Gastroesophageal sphincter (tissue), 4 donors: ENCODE measurements around the gene RFT1. TPM values are rescaled to one million over a fixed set of nuclear protein-coding genes. Genes with fewer than 3 reads are reported as not detected.
A peak's percentile ranks its signal among the peaks of the same experiment; 100 is the strongest.

Experiments used
- ATAC-seq: fragments of 150-250 bp; one replicate; pipeline ENCODE4 v1.9.1; 2016; ENCODE audit warnings: mild to moderate bottlenecking, moderate library complexity
- H3K27ac ChIP-seq, 4 donors: fragments of 200-600 bp; sonication (generic) in 3 of 4; 1 replicate in 3 of 4; 2 replicates in 1 of 4; pipeline ENCODE4 v1.5.1; 2016 to 2019
- H3K27me3 ChIP-seq: fragments of 200-600 bp; sonication (generic); one replicate; pipeline ENCODE4 v1.5.1; 2019
- H3K36me3 ChIP-seq, 2 donors: fragments of 200-600 bp; sonication (generic); one replicate each; pipeline ENCODE4 v1.5.1; 2019; ENCODE audit warnings: control low read depth in 1 of 2
- H3K4me1 ChIP-seq, 3 donors: fragments of 200-600 bp; sonication (generic); 1 replicate in 2 of 3; 2 replicates in 1 of 3; pipeline ENCODE4 v1.5.1; 2016 to 2019; ENCODE audit warnings: control low read depth in 2 of 3
- H3K4me3 ChIP-seq, 2 donors: fragments of 200-600 bp; sonication (generic); one replicate each; pipeline ENCODE4 v1.5.1; 2019; ENCODE audit warnings: mild to moderate bottlenecking in 1 of 2, moderate library complexity in 1 of 2
- H3K9me3 ChIP-seq, 3 donors: fragments of 200-600 bp; sonication (generic); one replicate each; pipeline ENCODE4 v1.5.1; 2017 to 2019; ENCODE audit warnings: control low read depth in 2 of 3
- EP300 ChIP-seq: sonication (generic); formaldehyde crosslinking; IDR thresholded peaks from one replicate; pipeline ENCODE4 v1.6.1; 2017; ENCODE audit warnings: antibody characterized with exemption, mild to moderate bottlenecking
- POLR2A ChIP-seq, 2 donors: fragments of 450-650 bp; IDR thresholded peaks; one replicate each; pipeline ENCODE4 v1.6.1; 2017; ENCODE audit warnings: antibody characterized with exemption in 2 of 2, mild to moderate bottlenecking in 2 of 2, moderate library complexity in 1 of 2
- POLR2AphosphoS5 ChIP-seq: sonication (generic); formaldehyde crosslinking; IDR thresholded peaks from one replicate; pipeline ENCODE4 v1.6.1; 2017; ENCODE audit warnings: antibody characterized with exemption
- WGBS, 2 donors: methylation state at CpG; one replicate each; pipeline ENCODE4 v1.1.5; 2018; ENCODE audit warnings: low coverage in 1 of 2; 5-methylcytosine and 5-hydroxymethylcytosine counted together
- total RNA-seq, 4 donors: library from RNA; depleted of rRNA; stranded (reverse); fragments of >200 nt; gene quantifications; one replicate each; pipeline ENCODE4 v1.1.0, GENCODE V29; 2016
- TF ChIP-seq, protein P1 (sequence below), 4 experiments: fragments of 200-600 bp in 2 of 4; fragments of 450-650 bp in 2 of 4; sonication (generic) in 1 of 4; IDR thresholded peaks; one replicate each; pipeline ENCODE4 v1.5.1; 2017 to 2019; ENCODE audit warnings: antibody characterized with exemption in 4 of 4, mild to moderate bottlenecking in 2 of 4, moderate library complexity in 2 of 4

The RFT1 gene
- total RNA-seq, 4 donors from 2014 or later = 6.5 to 7.6 (median 7.2) TPM

DNA sequence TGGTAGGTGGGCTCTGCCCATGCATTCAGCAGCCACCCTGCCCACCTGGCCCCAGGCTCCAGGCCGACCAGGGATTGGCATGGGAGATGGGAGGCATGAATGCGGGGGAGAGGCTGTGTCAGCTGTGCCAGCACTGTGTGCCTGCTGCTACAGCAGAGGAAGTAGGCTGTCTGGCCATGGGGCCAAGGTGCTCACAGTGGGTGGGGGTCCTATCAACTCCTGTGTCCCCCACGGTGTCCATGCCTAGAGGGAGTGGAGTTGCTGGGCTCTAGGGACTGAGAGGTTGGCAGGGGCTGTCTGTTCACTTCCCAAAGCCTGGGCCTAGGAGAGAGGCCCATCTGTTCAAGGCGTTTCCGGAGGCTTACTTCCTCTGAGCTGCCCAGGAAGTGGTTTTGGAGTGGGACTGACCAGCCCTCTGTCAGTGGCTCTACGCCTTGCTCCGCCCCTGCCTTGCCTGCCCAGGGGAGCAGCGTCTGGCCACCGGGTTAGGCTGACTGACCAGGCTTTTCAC lies 36.6 kb upstream of the RFT1 start:
- no peaks in the 10 kb centered on the region for H3K27me3 ChIP-seq
- peak overlapping the region in 3 of 4 donors; percentile 38 to 44 (median 38) for H3K27ac ChIP-seq
- no peak overlapping the region for H3K4me3 ChIP-seq
- peaks cover 0 to 3% of the 10 kb centered on the region in 2 donors for H3K36me3 ChIP-seq
- no CpG with 5 or more reads among the region's 9 CpGs for WGBS, 2 donors
- no peaks in the 10 kb centered on the region for H3K9me3 ChIP-seq
- peaks cover 0 to 71% (median 18%) of the 10 kb centered on the region in 3 donors for H3K4me1 ChIP-seq
- TF ChIP-seq, protein P1, sequence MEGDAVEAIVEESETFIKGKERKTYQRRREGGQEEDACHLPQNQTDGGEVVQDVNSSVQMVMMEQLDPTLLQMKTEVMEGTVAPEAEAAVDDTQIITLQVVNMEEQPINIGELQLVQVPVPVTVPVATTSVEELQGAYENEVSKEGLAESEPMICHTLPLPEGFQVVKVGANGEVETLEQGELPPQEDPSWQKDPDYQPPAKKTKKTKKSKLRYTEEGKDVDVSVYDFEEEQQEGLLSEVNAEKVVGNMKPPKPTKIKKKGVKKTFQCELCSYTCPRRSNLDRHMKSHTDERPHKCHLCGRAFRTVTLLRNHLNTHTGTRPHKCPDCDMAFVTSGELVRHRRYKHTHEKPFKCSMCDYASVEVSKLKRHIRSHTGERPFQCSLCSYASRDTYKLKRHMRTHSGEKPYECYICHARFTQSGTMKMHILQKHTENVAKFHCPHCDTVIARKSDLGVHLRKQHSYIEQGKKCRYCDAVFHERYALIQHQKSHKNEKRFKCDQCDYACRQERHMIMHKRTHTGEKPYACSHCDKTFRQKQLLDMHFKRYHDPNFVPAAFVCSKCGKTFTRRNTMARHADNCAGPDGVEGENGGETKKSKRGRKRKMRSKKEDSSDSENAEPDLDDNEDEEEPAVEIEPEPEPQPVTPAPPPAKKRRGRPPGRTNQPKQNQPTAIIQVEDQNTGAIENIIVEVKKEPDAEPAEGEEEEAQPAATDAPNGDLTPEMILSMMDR (IDR thresholded peaks at IDR 0.05) = no peak
- no peak for TF ChIP-seq POLR2A (IDR thresholded peaks at IDR 0.05)
- no peak for TF ChIP-seq POLR2AphosphoS5
- TF ChIP-seq EP300 = no peak
- peak; percentile 71 for ATAC-seq

- no CpG with 5 or more reads among the region's 4 CpGs for WGBS, 2 donors
- Histone ChIP-seq H3K4me3 (no peak overlapping the region), H3K9me3 (no peaks in the 10 kb centered on the region), H3K36me3 (peaks cover 0 to 3% of the 10 kb centered on the region in 2 donors), H3K4me1 (peaks cover 0 to 73% (median 18%) of the 10 kb centered on the region in 3 donors), H3K27ac (peak overlapping the region in 2 of 4 donors; percentile 38 to 44), H3K27me3 (no peaks in the 10 kb centered on the region)
- no peak for ATAC-seq
- TF ChIP-seq EP300 (no peak), POLR2A (IDR thresholded peaks at IDR 0.05) (no peak), POLR2AphosphoS5 (no peak)
- TF ChIP-seq, protein P1 (IDR thresholded peaks at IDR 0.05) = no peak
Measured at GRCh38 chr3:53166206-53166605, 36.0 kb upstream of the RFT1 start.

GRCh38 chr3:53164911-53165310 lies 34.7 kb upstream of the RFT1 start:
- Histone ChIP-seq H3K9me3 (no peaks in the 10 kb centered on the region), H3K27me3 (no peaks in the 10 kb centered on the region), H3K4me1 (peaks cover 0 to 73% (median 24%) of the 10 kb centered on the region in 3 donors), H3K4me3 (no peak overlapping the region), H3K27ac (no peak overlapping the region), H3K36me3 (peaks cover 0 to 3% of the 10 kb centered on the region in 2 donors)
- no peak for ATAC-seq
- WGBS, 2 donors = 57% methylated on average over 4 of the region's 9 CpGs; no CpG with 5 or more reads in 1 of the 2 donors
- TF ChIP-seq, protein P1 (IDR thresholded peaks at IDR 0.05) = no peak
- TF ChIP-seq EP300 (no peak), POLR2AphosphoS5 (no peak), POLR2A (IDR thresholded peaks at IDR 0.05) (no peak)

DNA sequence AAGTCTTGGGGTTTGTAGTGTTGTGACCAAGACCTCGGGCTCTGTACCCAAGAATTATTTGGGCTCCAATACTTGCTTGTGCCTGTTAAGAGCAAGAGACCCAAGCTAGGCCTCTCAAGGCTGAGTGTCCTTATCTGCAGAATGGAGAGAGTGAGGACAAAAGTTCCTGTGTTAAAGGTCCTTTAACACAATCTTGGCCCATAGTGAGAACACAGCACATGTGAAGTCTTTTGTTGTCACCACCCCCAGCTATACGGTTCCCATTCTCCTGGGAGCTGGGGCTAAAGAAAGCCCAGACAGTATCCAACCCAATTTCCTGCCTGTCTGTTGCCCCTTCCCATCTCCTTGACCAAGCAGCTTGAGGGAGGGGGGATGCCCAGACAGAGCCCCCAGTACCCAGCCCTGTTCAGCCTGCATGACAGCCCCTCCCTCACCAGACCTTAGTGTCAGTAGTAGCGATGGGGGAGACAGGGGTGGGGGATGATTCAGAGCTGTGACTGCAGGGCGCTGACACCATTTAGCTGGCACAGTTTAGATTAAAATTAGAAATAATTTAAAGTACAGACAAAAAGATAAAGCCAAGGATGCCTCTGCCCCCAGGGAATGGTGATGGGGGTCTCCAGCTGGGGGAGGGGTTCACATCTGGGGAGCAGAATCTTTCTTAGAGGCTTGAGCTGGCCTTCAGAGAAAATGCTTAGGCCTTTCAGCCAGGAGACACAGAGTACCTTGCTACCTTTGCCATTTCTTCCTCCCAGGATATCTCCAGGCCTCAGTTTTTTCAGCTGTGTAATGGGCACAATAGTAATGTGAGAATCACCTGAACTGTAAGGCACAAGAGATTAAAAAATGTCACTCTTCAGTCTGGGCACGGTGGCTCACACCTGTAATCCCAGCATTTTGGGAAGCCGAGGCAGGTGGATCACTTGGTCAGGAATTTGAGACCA lies 33.5 kb upstream of the RFT1 start:
- TF ChIP-seq EP300 (no peak), POLR2A (IDR thresholded peaks at IDR 0.05) (no peak), POLR2AphosphoS5 (no peak)
- TF ChIP-seq, protein P1 (IDR thresholded peaks at IDR 0.05) = no peak
- peaks cover 0 to 3% of the 10 kb centered on the region in 2 donors for H3K36me3 ChIP-seq
- H3K9me3 ChIP-seq = no peaks in the 10 kb centered on the region
- H3K4me3 ChIP-seq = no peak overlapping the region
- H3K4me1 ChIP-seq = peaks cover 0 to 80% (median 24%) of the 10 kb centered on the region in 3 donors
- H3K27ac ChIP-seq = peak overlapping the region in 3 of 4 donors; percentile 85 to 90 (median 87)
- H3K27me3 ChIP-seq = no peaks in the 10 kb centered on the region
- 64% methylated on average over 4 of the region's 6 CpGs; no CpG with 5 or more reads in 1 of the 2 donors for WGBS, 2 donors
- no peak for ATAC-seq
